ENCODE results near the gene KCNC4. TPM values are rescaled to one million over a fixed set of nuclear protein-coding genes. Genes with fewer than 3 reads are reported as not detected.

KCNC4 gene
- total RNA-seq, 4 donors from 2014 or later: 4.6 to 18.0 (median 9.7) TPM

DNA sequence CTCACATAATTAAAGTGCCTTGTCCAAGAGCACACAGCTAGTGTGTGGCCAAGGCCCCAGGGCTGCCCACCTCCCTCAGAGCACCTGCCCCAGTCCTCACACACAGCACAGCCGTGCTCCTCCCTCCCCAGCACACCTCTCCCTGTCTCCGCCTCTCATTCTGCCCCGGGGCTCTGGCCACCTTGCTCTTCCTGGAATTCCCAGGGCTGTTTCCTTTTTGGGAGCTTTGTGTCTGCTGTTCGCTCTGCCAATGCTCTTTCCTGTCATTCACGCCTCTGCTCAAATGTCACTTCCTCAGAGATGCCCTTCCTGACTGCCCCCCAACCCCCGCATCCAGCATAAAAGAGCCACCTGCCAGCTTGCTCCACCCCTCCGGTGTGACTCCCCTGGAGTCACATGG lies 46.5 kb upstream of the KCNC4 start:
- Histone ChIP-seq H3K9me3 (no peaks in the 10 kb centered on the region), H3K27me3 (no peaks in the 10 kb centered on the region), H3K4me1 (no peaks in the 10 kb centered on the region), H3K4me3 (no peak overlapping the region), H3K27ac (replicated peaks in 1 of 4) (no peak overlapping the region), H3K36me3 (no peaks in the 10 kb centered on the region)
- WGBS: 67% methylated on average over 7 of the region's 7 CpGs
- DNase-seq (ENCODE audit: extremely low spot score): no peak
- intact Hi-C loops (cut with DNase I): no loop called here
- TF ChIP-seq EP300 (IDR thresholded peaks at IDR 0.05): no peak
- TF ChIP-seq, protein P1, sequence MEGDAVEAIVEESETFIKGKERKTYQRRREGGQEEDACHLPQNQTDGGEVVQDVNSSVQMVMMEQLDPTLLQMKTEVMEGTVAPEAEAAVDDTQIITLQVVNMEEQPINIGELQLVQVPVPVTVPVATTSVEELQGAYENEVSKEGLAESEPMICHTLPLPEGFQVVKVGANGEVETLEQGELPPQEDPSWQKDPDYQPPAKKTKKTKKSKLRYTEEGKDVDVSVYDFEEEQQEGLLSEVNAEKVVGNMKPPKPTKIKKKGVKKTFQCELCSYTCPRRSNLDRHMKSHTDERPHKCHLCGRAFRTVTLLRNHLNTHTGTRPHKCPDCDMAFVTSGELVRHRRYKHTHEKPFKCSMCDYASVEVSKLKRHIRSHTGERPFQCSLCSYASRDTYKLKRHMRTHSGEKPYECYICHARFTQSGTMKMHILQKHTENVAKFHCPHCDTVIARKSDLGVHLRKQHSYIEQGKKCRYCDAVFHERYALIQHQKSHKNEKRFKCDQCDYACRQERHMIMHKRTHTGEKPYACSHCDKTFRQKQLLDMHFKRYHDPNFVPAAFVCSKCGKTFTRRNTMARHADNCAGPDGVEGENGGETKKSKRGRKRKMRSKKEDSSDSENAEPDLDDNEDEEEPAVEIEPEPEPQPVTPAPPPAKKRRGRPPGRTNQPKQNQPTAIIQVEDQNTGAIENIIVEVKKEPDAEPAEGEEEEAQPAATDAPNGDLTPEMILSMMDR (IDR thresholded peaks at IDR 0.05): no peak
- TF ChIP-seq POLR2AphosphoS5 (IDR thresholded peaks at IDR 0.05): no peak
- no peak for TF ChIP-seq POLR2A (IDR thresholded peaks at IDR 0.05; ENCODE audit: low read depth)

DNA sequence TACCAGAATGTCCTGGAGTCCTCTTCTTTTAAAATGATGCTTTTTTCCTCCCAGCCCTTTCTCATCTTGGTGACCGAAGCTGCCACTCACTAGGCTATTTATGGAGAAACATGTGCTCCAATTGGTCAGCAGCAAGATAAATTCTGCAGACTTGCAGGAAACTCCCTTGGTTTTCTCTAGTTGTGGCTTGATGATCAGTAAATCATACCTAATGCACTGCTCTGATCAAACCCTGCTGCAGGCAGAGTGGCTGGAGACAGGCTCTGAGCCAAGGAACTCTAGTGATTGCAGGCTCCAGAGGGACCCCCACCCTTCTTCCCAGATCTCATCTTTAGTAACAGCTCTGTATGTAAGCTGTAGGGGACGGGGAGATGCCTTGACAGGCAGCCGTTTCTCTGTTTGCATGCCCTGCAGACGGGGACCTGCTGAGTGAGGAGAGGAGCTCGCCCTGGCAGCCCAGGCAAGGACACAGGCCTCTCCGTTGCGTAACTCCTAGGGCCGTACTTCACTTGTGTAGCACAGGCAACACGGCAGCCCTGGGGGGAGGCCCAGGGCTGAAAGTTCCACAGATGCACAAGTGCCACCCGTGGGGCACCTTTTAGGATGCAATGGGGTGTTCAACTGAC lies 45.3 kb upstream of the KCNC4 start:
- no peak for DNase-seq (ENCODE audit: extremely low spot score)
- Histone ChIP-seq H3K27me3 (no peaks in the 10 kb centered on the region), H3K27ac (replicated peaks in 1 of 4) (no peak overlapping the region), H3K36me3 (no peaks in the 10 kb centered on the region), H3K4me3 (no peak overlapping the region), H3K9me3 (no peaks in the 10 kb centered on the region), H3K4me1 (no peaks in the 10 kb centered on the region)
- intact Hi-C loops (cut with DNase I): no loop called here
- TF ChIP-seq EP300 (IDR thresholded peaks at IDR 0.05) (no peak), POLR2A (IDR thresholded peaks at IDR 0.05; ENCODE audit: low read depth) (no peak), POLR2AphosphoS5 (IDR thresholded peaks at IDR 0.05) (no peak)
- TF ChIP-seq, protein P1 (IDR thresholded peaks at IDR 0.05): no peak
- 51% methylated on average over 2 of the region's 10 CpGs for WGBS

DNA sequence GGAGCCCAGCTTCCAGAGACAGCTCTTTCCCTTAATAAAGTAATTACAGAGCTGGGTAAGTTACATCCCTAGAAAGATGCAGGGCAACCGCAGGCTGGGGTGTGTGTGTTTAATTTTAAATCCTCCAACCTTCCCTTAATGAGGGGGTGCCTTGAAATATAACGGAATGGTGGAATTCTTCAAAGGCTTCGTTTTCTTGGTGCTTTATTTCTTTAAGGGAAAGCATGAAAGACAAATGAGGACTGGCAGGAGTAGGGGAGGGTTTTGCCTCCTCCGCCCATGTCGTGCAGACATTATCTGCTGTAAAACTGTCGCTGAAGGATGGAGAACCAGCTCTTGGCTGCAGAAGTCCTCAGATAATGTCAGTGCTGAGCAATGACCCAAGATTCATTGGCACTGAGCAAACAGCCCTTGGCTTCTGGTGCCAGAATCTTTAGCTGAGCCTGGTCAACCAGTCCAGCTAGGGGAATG lies 44.3 kb upstream of the KCNC4 start:
- no peaks in the 10 kb centered on the region for H3K4me1 ChIP-seq
- H3K36me3 ChIP-seq: no peaks in the 10 kb centered on the region
- TF ChIP-seq POLR2AphosphoS5 (IDR thresholded peaks at IDR 0.05): no peak
- TF ChIP-seq EP300 (IDR thresholded peaks at IDR 0.05): no peak
- TF ChIP-seq POLR2A (IDR thresholded peaks at IDR 0.05; ENCODE audit: low read depth): no peak
- TF ChIP-seq, protein P1 (IDR thresholded peaks at IDR 0.05): no peak
- H3K4me3 ChIP-seq: no peak overlapping the region
- no peaks in the 10 kb centered on the region for H3K9me3 ChIP-seq
- H3K27ac ChIP-seq (replicated peaks in 1 of 4): no peak overlapping the region
- 82% methylated on average over 6 of the region's 6 CpGs for WGBS
- DNase-seq (ENCODE audit: extremely low spot score): no peak
- H3K27me3 ChIP-seq: no peaks in the 10 kb centered on the region
- intact Hi-C loops (cut with DNase I): no loop called here

DNA sequence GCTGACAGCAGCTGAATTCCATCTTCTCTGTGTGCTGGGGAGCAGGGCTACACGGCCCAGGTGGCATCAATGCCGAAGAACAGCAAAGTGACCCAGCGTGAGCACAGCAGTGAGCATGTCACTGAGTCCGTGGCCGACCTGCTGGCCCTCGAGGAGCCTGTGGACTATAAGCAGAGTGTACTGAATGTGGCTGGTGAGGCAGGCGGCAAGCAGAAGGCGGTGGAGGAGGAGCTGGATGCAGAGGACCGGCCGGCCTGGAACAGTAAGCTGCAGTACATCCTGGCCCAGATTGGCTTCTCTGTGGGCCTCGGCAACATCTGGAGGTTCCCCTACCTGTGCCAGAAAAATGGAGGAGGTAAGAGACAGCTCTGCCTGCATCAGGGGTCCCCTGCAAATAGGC lies 43.3 kb upstream of the KCNC4 start:
- intact Hi-C loops (cut with DNase I): no loop called here
- Histone ChIP-seq H3K4me3 (no peak overlapping the region), H3K27me3 (peaks cover 0 to 2% (median 0%) of the 10 kb centered on the region in 4 donors), H3K4me1 (no peaks in the 10 kb centered on the region), H3K9me3 (no peaks in the 10 kb centered on the region), H3K36me3 (no peaks in the 10 kb centered on the region), H3K27ac (replicated peaks in 1 of 4) (no peak overlapping the region)
- TF ChIP-seq POLR2AphosphoS5 (IDR thresholded peaks at IDR 0.05): no peak
- TF ChIP-seq POLR2A (IDR thresholded peaks at IDR 0.05; ENCODE audit: low read depth): no peak
- TF ChIP-seq, protein P1 (IDR thresholded peaks at IDR 0.05): no peak
- no peak for TF ChIP-seq EP300 (IDR thresholded peaks at IDR 0.05)
- DNase-seq (ENCODE audit: extremely low spot score): no peak
- 88% methylated on average over 8 of the region's 11 CpGs for WGBS
